OCI-LY7 (cell line): ENCODE measurements around the gene ZNF283.

Source experiments
- EZH2phosphoT487 ChIP-seq: fragments of 200-600 bp; sonication (generic); IDR thresholded peaks from 2 replicates; pipeline ENCODE4 v1.6.1; 2018; ENCODE audit warnings: low read depth, borderline replicate concordance, mild to moderate bottlenecking, mixed run types, antibody characterized with exemption, low read length, moderate library complexity, mixed read lengths
- TF ChIP-seq, protein P1 (sequence below): fragments of 200-600 bp; sonication (generic); conservative IDR thresholded peaks from 2 replicates; pipeline ENCODE4 v1.5.1; 2014; ENCODE audit warnings: mild to moderate bottlenecking, antibody characterized with exemption, low read length, moderate library complexity, mixed read lengths

- TF ChIP-seq, protein P1, sequence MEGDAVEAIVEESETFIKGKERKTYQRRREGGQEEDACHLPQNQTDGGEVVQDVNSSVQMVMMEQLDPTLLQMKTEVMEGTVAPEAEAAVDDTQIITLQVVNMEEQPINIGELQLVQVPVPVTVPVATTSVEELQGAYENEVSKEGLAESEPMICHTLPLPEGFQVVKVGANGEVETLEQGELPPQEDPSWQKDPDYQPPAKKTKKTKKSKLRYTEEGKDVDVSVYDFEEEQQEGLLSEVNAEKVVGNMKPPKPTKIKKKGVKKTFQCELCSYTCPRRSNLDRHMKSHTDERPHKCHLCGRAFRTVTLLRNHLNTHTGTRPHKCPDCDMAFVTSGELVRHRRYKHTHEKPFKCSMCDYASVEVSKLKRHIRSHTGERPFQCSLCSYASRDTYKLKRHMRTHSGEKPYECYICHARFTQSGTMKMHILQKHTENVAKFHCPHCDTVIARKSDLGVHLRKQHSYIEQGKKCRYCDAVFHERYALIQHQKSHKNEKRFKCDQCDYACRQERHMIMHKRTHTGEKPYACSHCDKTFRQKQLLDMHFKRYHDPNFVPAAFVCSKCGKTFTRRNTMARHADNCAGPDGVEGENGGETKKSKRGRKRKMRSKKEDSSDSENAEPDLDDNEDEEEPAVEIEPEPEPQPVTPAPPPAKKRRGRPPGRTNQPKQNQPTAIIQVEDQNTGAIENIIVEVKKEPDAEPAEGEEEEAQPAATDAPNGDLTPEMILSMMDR: no peak
- no peak for TF ChIP-seq EZH2phosphoT487
These were observed 43.5 kb upstream of the ZNF283 start for GRCh38 chr19:43783636-43784035.
